Mesendoderm (in vitro differentiated cells): ENCODE results near the gene FGFRL1.
A peak's percentile ranks its signal among the peaks of the same experiment; 100 is the strongest.

Experiments
- DNase-seq: peaks from one replicate; pipeline ENCODE4 v3.0.0; 2013
- H2AK5ac ChIP-seq: 2 replicates; pipeline ENCODE4 v1.6.1; 2013; ENCODE audit warnings: low read length, inconsistent platforms
- H2BK120ac ChIP-seq: 2 replicates; pipeline ENCODE4 v1.6.1; 2013; ENCODE audit warnings: low read depth, mild to moderate bottlenecking, low read length, moderate library complexity, mixed read lengths
- H2BK15ac ChIP-seq: replicated peaks from 2 replicates; pipeline ENCODE4 v1.6.1; 2013; ENCODE audit warnings: low read depth, mild to moderate bottlenecking, moderate library complexity
- H2BK5ac ChIP-seq: 2 replicates; pipeline ENCODE4 v1.6.1; 2013; ENCODE audit warnings: low read length, inconsistent platforms
- H3K18ac ChIP-seq: 2 replicates; pipeline ENCODE4 v1.6.1; 2013; ENCODE audit warnings: mild to moderate bottlenecking, low read length, mixed read lengths
- H3K23ac ChIP-seq: one replicate; pipeline ENCODE4 v1.6.1; 2013; ENCODE audit warnings: low read length
- H3K27ac ChIP-seq: 2 replicates; pipeline ENCODE4 v1.5.1; 2013; ENCODE audit warnings: low read depth, mild to moderate bottlenecking, inconsistent platforms, low read length, moderate library complexity
- H3K27me3 ChIP-seq: 2 replicates; pipeline ENCODE4 v1.6.1; 2013; ENCODE audit warnings: low read length, control low read depth, mild to moderate bottlenecking, inconsistent platforms; ENCODE audit not compliant: insufficient read depth, poor library complexity
- H3K36me3 ChIP-seq: 2 replicates; pipeline ENCODE4 v1.6.1; 2013; ENCODE audit warnings: low read length, inconsistent platforms; ENCODE audit not compliant: control insufficient read depth, insufficient read depth
- H3K4ac ChIP-seq: one replicate; pipeline ENCODE4 v1.6.1; 2013; ENCODE audit warnings: low read depth, mild to moderate bottlenecking, low read length, moderate library complexity
- H3K4me1 ChIP-seq: 2 replicates; pipeline ENCODE4 v1.6.1; 2013; ENCODE audit warnings: low read depth, low read length, inconsistent platforms; ENCODE audit not compliant: control insufficient read depth
- H3K4me2 ChIP-seq: 2 replicates; pipeline ENCODE4 v1.6.1; 2013; ENCODE audit warnings: low read length
- H3K4me3 ChIP-seq: 2 replicates; pipeline ENCODE4 v1.5.1; 2013; ENCODE audit warnings: mild to moderate bottlenecking, low read length
- H3K56ac ChIP-seq: one replicate; pipeline ENCODE4 v1.6.1; 2013; ENCODE audit warnings: low read length
- H3K79me1 ChIP-seq: 2 replicates; pipeline ENCODE4 v1.6.1; 2013; ENCODE audit warnings: low read length, inconsistent platforms
- H3K79me2 ChIP-seq: 2 replicates; pipeline ENCODE4 v1.6.1; 2013; ENCODE audit warnings: mild to moderate bottlenecking, low read length; ENCODE audit not compliant: control insufficient read depth, insufficient read depth
- H3K9ac ChIP-seq: 2 replicates; pipeline ENCODE4 v1.6.1; 2013; ENCODE audit warnings: low read length, inconsistent platforms
- H4K5ac ChIP-seq: one replicate; pipeline ENCODE4 v1.6.1; 2013; ENCODE audit warnings: low read length
- H4K8ac ChIP-seq: one replicate; pipeline ENCODE4 v1.6.1; 2013; ENCODE audit warnings: low read depth, mild to moderate bottlenecking, control low read depth, low read length, moderate library complexity
- WGBS: extraction: QIAGEN DNeasy Blood & Tissue Kit; methylation state at CpG from one replicate; pipeline ENCODE4 v1.1.7; 2013; ENCODE audit warnings: low lambda C conversion rate, missing lambda C conversion rate; ENCODE audit not compliant: insufficient coverage; ENCODE audit errors: extremely low coverage; 5-methylcytosine and 5-hydroxymethylcytosine counted together

FGFRL1 gene

DNA sequence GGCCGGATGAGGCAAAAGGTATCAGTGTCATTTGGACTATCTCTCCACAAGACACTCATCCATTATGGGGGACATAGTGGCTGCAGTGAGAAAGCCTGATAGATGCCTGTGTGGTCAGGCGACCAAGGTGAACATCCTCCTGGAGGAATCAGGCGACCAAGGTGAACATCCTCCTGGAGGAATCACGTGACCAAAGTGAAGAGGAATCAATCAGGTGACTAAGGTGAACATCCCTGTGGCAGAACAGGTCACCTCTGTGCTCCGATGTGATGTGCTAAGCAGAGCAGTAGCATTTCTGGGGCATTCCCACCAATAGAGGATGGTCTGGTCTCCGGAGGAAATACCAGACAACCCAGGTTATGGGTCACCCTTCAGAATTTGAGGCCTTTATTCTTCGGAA is 58.0 kb downstream of the FGFRL1 start:
- Histone ChIP-seq H3K27ac (no peak overlapping the region), H3K4ac (no peak overlapping the region), H3K79me2 (no peaks in the 10 kb centered on the region), H2BK5ac (no peak overlapping the region), H3K4me3 (no peak overlapping the region), H4K8ac (no peak overlapping the region), H4K5ac (no peak overlapping the region), H3K36me3 (no peaks in the 10 kb centered on the region), H2BK120ac (no peak overlapping the region), H3K4me2 (no peak overlapping the region), H3K79me1 (no peaks in the 10 kb centered on the region), H3K27me3 (no peaks in the 10 kb centered on the region), H3K18ac (no peak overlapping the region), H3K56ac (no peak overlapping the region), H2BK15ac (no peak overlapping the region), H3K23ac (no peak overlapping the region), H3K9ac (no peak overlapping the region), H3K4me1 (no peaks in the 10 kb centered on the region), H2AK5ac (no peak overlapping the region)
- no peak for DNase-seq
- WGBS, result no CpG with 5 or more reads among the region's 7 CpGs

DNA sequence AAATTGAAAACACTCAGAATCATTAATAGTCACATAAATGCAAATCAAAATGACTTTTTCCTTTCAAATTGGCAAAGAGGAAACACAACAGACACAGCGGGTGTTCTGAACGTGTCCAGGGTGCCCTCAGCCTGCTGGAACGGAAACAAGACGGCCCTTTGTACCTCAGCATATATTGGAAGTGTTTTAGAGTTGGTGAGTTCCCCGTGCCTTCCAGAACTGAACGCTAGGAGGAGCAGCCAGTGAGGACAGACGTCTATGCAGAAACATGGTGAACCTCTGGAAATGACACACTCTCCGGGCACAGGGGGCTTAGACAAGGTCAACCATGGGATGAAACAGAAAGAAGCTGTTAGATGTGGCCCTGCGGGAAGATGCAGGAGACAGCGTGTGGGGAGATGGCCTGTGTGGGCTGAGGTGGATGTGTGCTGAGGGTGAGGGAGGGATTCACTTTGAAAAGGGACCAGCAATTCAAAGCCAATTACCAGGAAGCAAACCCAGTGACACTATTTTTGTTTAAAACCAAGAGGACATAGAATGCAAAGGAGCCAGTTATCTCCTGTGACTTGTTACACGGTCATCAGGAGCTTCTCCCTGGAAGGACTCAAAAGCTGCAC is 61.5 kb downstream of the FGFRL1 start:
- Histone ChIP-seq H3K27me3 (no peaks in the 10 kb centered on the region), H3K36me3 (no peaks in the 10 kb centered on the region), H3K4ac (no peak overlapping the region), H2BK15ac (no peak overlapping the region), H3K79me1 (no peaks in the 10 kb centered on the region), H2AK5ac (no peak overlapping the region), H2BK5ac (no peak overlapping the region), H3K18ac (no peak overlapping the region), H4K5ac (no peak overlapping the region), H3K9ac (no peak overlapping the region), H3K4me2 (no peak overlapping the region), H2BK120ac (no peak overlapping the region), H3K23ac (no peak overlapping the region), H3K4me1 (no peaks in the 10 kb centered on the region), H3K27ac (no peak overlapping the region), H3K56ac (no peak overlapping the region), H4K8ac (no peak overlapping the region), H3K79me2 (no peaks in the 10 kb centered on the region), H3K4me3 (no peak overlapping the region)
- WGBS, result no CpG with 5 or more reads among the region's 11 CpGs
- peak; percentile 57 for DNase-seq

DNA sequence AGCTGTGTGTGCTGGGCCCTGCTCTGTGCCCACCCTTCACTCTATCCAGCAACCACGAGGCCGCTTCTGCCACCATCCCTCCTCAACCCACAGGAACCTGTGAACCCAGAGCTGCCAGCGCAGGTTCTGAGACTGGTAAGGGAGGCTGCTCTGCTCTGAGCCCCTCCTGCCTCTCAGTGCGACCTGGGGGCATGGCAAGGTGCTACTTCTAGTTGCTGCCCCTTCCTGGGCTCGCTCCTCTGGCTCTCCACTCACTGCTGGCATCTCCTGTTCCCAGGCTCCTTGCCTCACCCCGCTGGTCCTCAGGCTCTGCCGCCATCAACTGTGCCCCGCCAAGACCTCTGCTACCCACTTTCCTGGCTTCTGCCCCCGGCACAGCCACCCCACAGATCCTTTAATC is 62.7 kb downstream of the FGFRL1 start:
- H3K27ac ChIP-seq, result no peak overlapping the region
- no peak overlapping the region for H3K56ac ChIP-seq
- WGBS, result no CpG with 5 or more reads among the region's 9 CpGs
- H4K8ac ChIP-seq, result no peak overlapping the region
- H3K79me2 ChIP-seq, result no peaks in the 10 kb centered on the region
- H3K4me3 ChIP-seq, result no peak overlapping the region
- H3K4ac ChIP-seq, result no peak overlapping the region
- no peak for DNase-seq
- H3K9ac ChIP-seq, result no peak overlapping the region
- no peaks in the 10 kb centered on the region for H3K27me3 ChIP-seq
- no peak overlapping the region for H2BK15ac ChIP-seq
- H3K79me1 ChIP-seq, result no peaks in the 10 kb centered on the region
- no peak overlapping the region for H3K18ac ChIP-seq
- no peak overlapping the region for H3K4me2 ChIP-seq
- no peak overlapping the region for H4K5ac ChIP-seq
- no peak overlapping the region for H2BK120ac ChIP-seq
- no peak overlapping the region for H2AK5ac ChIP-seq
- no peaks in the 10 kb centered on the region for H3K4me1 ChIP-seq
- H2BK5ac ChIP-seq, result no peak overlapping the region
- H3K23ac ChIP-seq, result no peak overlapping the region
- H3K36me3 ChIP-seq, result no peaks in the 10 kb centered on the region

DNA sequence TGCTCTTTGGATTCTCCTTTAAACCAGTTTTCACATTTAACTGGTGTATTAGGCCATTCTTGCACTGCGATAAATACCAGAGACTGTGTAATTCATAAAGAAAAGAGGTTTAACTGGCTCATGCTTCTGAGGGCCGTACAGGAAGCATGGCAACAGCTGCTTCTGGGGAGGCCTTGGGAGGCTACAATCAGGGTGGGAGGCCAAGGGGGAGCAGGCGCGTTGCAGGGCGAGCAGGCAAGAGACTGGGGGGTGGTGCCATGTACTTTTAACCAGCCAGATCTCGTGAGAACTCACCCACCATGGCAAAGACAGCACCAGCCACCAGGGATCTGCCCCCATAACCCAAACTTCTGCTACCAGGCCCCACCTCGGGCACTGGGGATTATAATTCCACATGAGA is 63.8 kb downstream of the FGFRL1 start:
- Histone ChIP-seq H2AK5ac (no peak overlapping the region), H3K4me1 (no peaks in the 10 kb centered on the region)
- DNase-seq, result no peak

DNA sequence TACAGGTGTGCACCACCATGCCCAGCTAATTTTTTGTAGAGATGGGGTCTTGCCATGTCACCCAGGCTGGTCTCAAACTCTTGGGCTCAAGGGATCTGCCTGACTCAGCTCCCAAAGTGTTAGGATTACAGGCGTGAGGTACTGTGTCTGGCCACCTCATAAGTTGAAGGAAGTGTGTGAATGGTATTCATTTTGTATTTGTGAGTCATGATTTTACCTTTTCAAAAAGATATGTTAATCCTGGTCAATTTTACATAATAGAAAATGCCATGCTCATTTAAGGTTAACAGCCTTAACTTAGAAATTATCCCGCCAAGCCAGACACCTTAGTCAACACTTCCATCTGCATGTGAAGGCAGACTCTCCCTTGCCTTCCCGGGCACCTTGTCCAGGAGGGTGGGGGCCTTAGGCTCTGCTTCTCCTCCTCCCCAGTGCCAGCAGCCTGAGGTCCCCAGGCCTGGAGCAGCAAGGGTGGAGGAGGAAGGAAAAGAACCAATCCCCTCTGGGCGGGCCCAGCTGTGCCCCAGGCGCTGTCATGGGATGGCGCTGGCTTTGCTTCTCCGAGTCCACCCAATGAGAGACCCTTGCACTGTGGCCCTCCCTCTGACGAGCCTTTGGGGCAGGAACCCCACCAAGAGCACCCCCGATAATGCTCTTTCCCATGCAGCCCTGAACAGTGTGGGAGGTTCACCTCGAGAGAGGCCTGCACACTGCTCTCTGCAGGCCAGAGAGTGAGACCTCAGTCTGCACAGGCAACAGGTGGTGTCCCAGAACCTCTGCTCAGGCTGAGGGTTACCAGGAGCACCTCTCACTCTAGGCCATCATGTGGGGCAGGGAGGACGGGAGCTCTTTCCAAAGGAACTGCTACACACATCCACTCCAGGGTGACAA is 64.6 kb downstream of the FGFRL1 start:
- Histone ChIP-seq H2BK120ac (no peak overlapping the region), H3K27ac (no peak overlapping the region), H3K4me2 (no peak overlapping the region), H3K27me3 (no peaks in the 10 kb centered on the region), H4K5ac (no peak overlapping the region), H3K79me2 (no peaks in the 10 kb centered on the region), H2BK15ac (no peak overlapping the region), H2AK5ac (no peak overlapping the region), H3K4ac (no peak overlapping the region), H3K4me1 (no peaks in the 10 kb centered on the region), H4K8ac (no peak overlapping the region), H3K23ac (no peak overlapping the region), H3K4me3 (no peak overlapping the region), H3K18ac (no peak overlapping the region), H3K36me3 (no peaks in the 10 kb centered on the region), H3K9ac (no peak overlapping the region), H3K56ac (no peak overlapping the region), H3K79me1 (no peaks in the 10 kb centered on the region), H2BK5ac (no peak overlapping the region)
- no peak for DNase-seq
- WGBS, result no CpG with 5 or more reads among the region's 11 CpGs

More for the DNA sequence above, 63.8 kb downstream of the FGFRL1 start:
- H3K9ac ChIP-seq, result no peak overlapping the region
- H3K18ac ChIP-seq, result no peak overlapping the region
- H2BK120ac ChIP-seq, result no peak overlapping the region
- no peak overlapping the region for H4K8ac ChIP-seq
- no peak overlapping the region for H4K5ac ChIP-seq
- no peak overlapping the region for H3K4ac ChIP-seq
- no peak overlapping the region for H2BK15ac ChIP-seq
- H3K36me3 ChIP-seq, result no peaks in the 10 kb centered on the region
- no peak overlapping the region for H3K27ac ChIP-seq
- no peak overlapping the region for H3K23ac ChIP-seq
- no peaks in the 10 kb centered on the region for H3K79me1 ChIP-seq
- H2BK5ac ChIP-seq, result no peak overlapping the region
- no CpG with 5 or more reads among the region's 7 CpGs for WGBS
- no peak overlapping the region for H3K4me2 ChIP-seq
- no peak overlapping the region for H3K4me3 ChIP-seq
- no peak overlapping the region for H3K56ac ChIP-seq
- no peaks in the 10 kb centered on the region for H3K79me2 ChIP-seq
- no peaks in the 10 kb centered on the region for H3K27me3 ChIP-seq
